PC-3 (cell line): ENCODE data around the gene SDS. TPM values are rescaled to one million over a fixed set of nuclear protein-coding genes. Genes with fewer than 3 reads are reported as not detected.

Source experiments
- ATAC-seq: fragments of 200-7000 bp; cut with Tn5 transposase; 2 replicates; pipeline ENCODE4 v1.9.1; 2020; ENCODE audit warnings: mild to moderate bottlenecking, moderate library complexity
- Bru-seq: library from RNA; stranded (reverse); fragments of 400-500 nt; gene quantifications from one replicate; lab custom pipeline; 2021; lab: Mats Ljungman, UMichigan
- BruChase-seq, 2 experiments: library from RNA; stranded (reverse); fragments of 400-500 nt; gene quantifications; one replicate each; lab custom pipeline; 2021; lab: Mats Ljungman, UMichigan
- BruUV-seq: library from RNA; stranded (reverse); fragments of 400-500 nt; replicated peaks from 2 replicates; lab custom pipeline; 2021; lab: Mats Ljungman, UMichigan
- CTCF ChIA-PET: fragments of 300-600 bp; sonication (Branson Sonifier 250); formaldehyde crosslinking; loops from one replicate; lab custom pipeline; 2022; ENCODE audit warnings: antibody characterized with exemption; lab: Charles Lee
- POLR2A ChIA-PET: fragments of 300-600 bp; sonication (Branson Sonifier 250); formaldehyde crosslinking; loops from one replicate; lab custom pipeline; 2022; ENCODE audit warnings: antibody characterized with exemption; ENCODE audit not compliant: unreplicated experiment; lab: Charles Lee
- DNase-seq: peaks from one replicate; pipeline ENCODE4 v3.0.0-alpha.2; 2015
- H2AFZ ChIP-seq: fragments of 300-600 bp; sonication (generic); 2 replicates; pipeline ENCODE4 v1.6.0; 2016; ENCODE audit warnings: antibody characterized with exemption, low read length
- H3F3A ChIP-seq: fragments of 300-600 bp; sonication (generic); one replicate; pipeline ENCODE4 v1.6.0; 2017; ENCODE audit warnings: antibody characterized with exemption, low read length, control low read depth, mild to moderate bottlenecking; ENCODE audit not compliant: unreplicated experiment
- H3K27ac ChIP-seq: fragments of 300-600 bp; sonication (generic); 2 replicates; pipeline ENCODE4 v1.5.1; 2016; ENCODE audit warnings: mild to moderate bottlenecking, low read length
- H3K27me3 ChIP-seq: fragments of 300-600 bp; sonication (generic); 2 replicates; pipeline ENCODE4 v1.6.1; 2016; ENCODE audit warnings: low read length, mixed read lengths
- H3K36me3 ChIP-seq: fragments of 300-600 bp; sonication (generic); 2 replicates; pipeline ENCODE4 v1.6.1; 2016; ENCODE audit warnings: low read depth, mixed run types, low read length, mixed read lengths
- H3K4me1 ChIP-seq: fragments of 300-600 bp; sonication (generic); 2 replicates; pipeline ENCODE4 v1.5.1; 2016; ENCODE audit warnings: low read length; ENCODE audit not compliant: insufficient read depth
- H3K4me2 ChIP-seq: fragments of 300-600 bp; sonication (generic); 2 replicates; pipeline ENCODE4 v1.6.0; 2016; ENCODE audit warnings: low read length
- H3K4me3 ChIP-seq: fragments of 300-600 bp; sonication (generic); 2 replicates; pipeline ENCODE4 v1.5.1; 2016; ENCODE audit warnings: mild to moderate bottlenecking, low read length, mixed read lengths
- H3K79me2 ChIP-seq: fragments of 300-600 bp; sonication (generic); 2 replicates; pipeline ENCODE4 v1.6.1; 2017; ENCODE audit warnings: low read length, mixed read lengths
- H3K9ac ChIP-seq: fragments of 300-600 bp; sonication (generic); 2 replicates; pipeline ENCODE4 v1.6.0; 2016; ENCODE audit warnings: mild to moderate bottlenecking, low read length
- H3K9me2 ChIP-seq: fragments of 300-600 bp; sonication (generic); replicated peaks from 2 replicates; pipeline ENCODE4 v1.6.1; 2016; ENCODE audit warnings: mixed run types, low read length, mixed read lengths
- H3K9me3 ChIP-seq: fragments of 300-600 bp; sonication (generic); 2 replicates; pipeline ENCODE4 v1.6.1; 2016; ENCODE audit warnings: low read length, mixed read lengths
- H4K20me1 ChIP-seq: fragments of 300-600 bp; sonication (generic); 2 replicates; pipeline ENCODE4 v1.6.1; 2016; ENCODE audit warnings: low read length, mixed read lengths
- EZH2 ChIP-seq: fragments of 300-600 bp; sonication (generic); IDR thresholded peaks from one replicate; pipeline ENCODE4 v1.6.1; 2017; ENCODE audit warnings: antibody characterized with exemption, mild to moderate bottlenecking, low read length; ENCODE audit not compliant: unreplicated experiment
- EZH2phosphoT487 ChIP-seq: fragments of 300-600 bp; sonication (generic); IDR thresholded peaks from 2 replicates; pipeline ENCODE4 v1.6.1; 2018; ENCODE audit warnings: mild to moderate bottlenecking, antibody characterized with exemption, low read length, borderline replicate concordance
- intact Hi-C: fragments of 100-400 bp; cut with micrococcal nuclease; formaldehyde crosslinking; loops from 2 replicates; pipeline ENCODE4 v1.9.0; 2023
- long read RNA-seq: library from polyadenylated mRNA; unstranded; transcript quantifications from one replicate; pipeline ENCODE4 v2.0.0, GENCODE V29; 2021; ENCODE audit not compliant: unreplicated experiment
- total RNA-seq: library from RNA; depleted of rRNA; stranded (reverse); fragments of >200 nt; gene quantifications from 2 replicates; pipeline ENCODE4 v1.2.3, GENCODE V29; 2014; rRNA removed
- TF ChIP-seq, protein P1 (sequence below): fragments of 300-600 bp; sonication (generic); conservative IDR thresholded peaks from 2 replicates; pipeline ENCODE4 v1.5.1; 2017; ENCODE audit warnings: antibody characterized with exemption, low read depth, mild to moderate bottlenecking, low read length

The SDS gene, protein sequence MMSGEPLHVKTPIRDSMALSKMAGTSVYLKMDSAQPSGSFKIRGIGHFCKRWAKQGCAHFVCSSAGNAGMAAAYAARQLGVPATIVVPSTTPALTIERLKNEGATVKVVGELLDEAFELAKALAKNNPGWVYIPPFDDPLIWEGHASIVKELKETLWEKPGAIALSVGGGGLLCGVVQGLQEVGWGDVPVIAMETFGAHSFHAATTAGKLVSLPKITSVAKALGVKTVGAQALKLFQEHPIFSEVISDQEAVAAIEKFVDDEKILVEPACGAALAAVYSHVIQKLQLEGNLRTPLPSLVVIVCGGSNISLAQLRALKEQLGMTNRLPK
- total RNA-seq, result not detected in 2 replicates
- Bru-seq, nascent RNA, result not detected
- not detected for BruChase-seq, experiment 1, labeled RNA remaining after a 6-hour chase
- BruChase-seq, experiment 2, labeled RNA remaining after a 2-hour chase, result not detected
- long read RNA-seq, result 0 reads

DNA sequence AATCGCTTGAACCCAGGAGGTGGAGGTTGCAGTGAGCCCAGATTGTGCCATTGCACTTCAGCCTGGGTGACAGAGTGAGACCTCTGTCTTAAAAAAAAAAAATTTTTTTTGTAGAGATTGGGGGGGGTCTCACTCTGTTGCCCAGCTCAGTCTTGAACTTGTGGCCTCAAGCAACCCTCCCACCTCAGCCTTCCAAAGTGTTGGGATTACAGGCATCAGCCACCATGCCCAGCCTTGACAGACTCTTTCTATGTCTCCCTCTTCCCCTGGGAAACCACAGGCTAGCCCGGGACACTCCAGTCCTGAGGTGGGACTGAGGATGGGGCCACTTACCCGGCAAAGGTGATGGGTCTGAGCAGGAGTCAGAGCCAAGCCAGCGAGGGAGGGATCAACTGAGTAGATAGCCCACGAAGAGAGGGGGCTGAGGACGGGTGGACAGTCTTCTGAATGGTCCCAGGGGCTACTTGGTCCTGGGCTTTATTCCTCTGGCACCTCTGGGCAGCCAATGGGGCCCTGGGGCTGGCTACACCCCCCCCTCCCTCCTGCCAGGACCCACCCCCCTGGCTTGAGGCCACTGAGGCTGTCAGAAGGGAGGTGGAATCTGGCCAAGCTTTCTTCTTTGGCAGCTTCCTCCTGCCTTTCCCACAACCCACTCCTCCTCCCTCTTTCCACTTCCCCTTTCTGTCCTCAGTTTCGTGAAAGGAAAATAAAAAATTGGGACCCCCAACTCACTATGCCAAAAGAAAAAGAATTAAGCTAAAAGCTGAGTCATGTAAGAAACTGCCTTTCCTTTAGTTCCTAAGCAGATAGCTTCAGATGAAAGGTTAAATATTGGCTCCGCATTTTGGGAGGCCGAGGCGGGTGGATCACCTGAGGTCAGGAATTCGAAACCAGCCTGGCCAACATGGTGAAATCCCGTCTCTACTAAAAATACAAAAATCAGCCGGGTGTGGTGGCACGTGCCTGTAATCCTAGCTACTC, at the start of gene SDS:
Gene SDS (minus strand): TSS at position 453 of the 981 bp plus-strand sequence. CDS start 4,179 bp downstream, outside the sequence.
- POLR2A ChIA-PET, result no interaction called here
- H3K36me3 ChIP-seq, result no peaks in the 10 kb centered on the region
- H3K4me1 ChIP-seq, result peaks cover 7% of the 10 kb centered on the region
- peak; percentile 28 for DNase-seq
- no peak for TF ChIP-seq EZH2phosphoT487
- TF ChIP-seq EZH2, result no peak
- TF ChIP-seq, protein P1, sequence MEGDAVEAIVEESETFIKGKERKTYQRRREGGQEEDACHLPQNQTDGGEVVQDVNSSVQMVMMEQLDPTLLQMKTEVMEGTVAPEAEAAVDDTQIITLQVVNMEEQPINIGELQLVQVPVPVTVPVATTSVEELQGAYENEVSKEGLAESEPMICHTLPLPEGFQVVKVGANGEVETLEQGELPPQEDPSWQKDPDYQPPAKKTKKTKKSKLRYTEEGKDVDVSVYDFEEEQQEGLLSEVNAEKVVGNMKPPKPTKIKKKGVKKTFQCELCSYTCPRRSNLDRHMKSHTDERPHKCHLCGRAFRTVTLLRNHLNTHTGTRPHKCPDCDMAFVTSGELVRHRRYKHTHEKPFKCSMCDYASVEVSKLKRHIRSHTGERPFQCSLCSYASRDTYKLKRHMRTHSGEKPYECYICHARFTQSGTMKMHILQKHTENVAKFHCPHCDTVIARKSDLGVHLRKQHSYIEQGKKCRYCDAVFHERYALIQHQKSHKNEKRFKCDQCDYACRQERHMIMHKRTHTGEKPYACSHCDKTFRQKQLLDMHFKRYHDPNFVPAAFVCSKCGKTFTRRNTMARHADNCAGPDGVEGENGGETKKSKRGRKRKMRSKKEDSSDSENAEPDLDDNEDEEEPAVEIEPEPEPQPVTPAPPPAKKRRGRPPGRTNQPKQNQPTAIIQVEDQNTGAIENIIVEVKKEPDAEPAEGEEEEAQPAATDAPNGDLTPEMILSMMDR, result no peak
- no peaks in the 10 kb centered on the region for H4K20me1 ChIP-seq
- H3K9me2 ChIP-seq, result no peaks in the 10 kb centered on the region
- intact Hi-C loops, result no loop called here
- peak within 1 kb of the TSS; percentile 22 for H3K4me2 ChIP-seq
- no peak within 1 kb of the TSS for H3K4me3 ChIP-seq
- no TSS peak for BruUV-seq
- 0 out of 2 replicates have a peak, but pooled peaks have one; percentile 14 for ATAC-seq
- CTCF ChIA-PET, result interaction anchor here (0.8 kb wide), 1 partner anchor 34 kb away, joined by 3 read pairs; no protein-coding TSS in a partner anchor
- no peaks in the 10 kb centered on the region for H3K27me3 ChIP-seq
- no peak within 1 kb of the TSS for H3K9ac ChIP-seq
- no peaks in the 10 kb centered on the region for H3K9me3 ChIP-seq
- 0 out of 2 replicates have a peak within 1 kb of the TSS, but pooled peaks have one; percentile 14 for H2AFZ ChIP-seq
- no peak within 1 kb of the TSS for H3K27ac ChIP-seq
- H3K79me2 ChIP-seq, result no peaks in the 10 kb centered on the region
- H3F3A ChIP-seq, result no peaks in the 10 kb centered on the region

DNA sequence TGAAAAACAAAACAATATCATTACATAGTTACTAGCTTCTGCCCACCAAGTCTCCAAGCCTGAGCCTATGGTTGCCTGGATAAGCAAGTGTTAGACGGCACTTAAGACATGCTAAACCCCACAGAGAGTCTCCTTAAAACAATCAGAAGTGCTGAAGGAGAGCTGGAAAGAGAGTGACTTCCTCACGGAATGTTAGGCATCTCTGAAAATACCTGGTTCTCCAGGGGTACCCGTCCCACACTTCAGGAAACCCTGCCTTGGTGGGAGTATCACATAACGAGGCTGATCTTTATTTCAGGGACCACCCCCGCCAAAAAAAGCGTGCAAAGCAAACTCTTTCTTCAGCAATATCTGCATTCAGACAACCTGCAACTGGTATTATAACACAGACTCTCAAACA, 49.6 kb upstream of the SDS start:
- peak overlapping the region; percentile 27 for H2AFZ ChIP-seq
- CTCF ChIA-PET, result interaction anchor here (0.6 kb wide), 1 partner anchor 11 kb away, joined by 3 read pairs; no protein-coding TSS in a partner anchor
- intact Hi-C loops, result no loop called here

More for the DNA sequence above, 49.6 kb upstream of the SDS start:
- Histone ChIP-seq H3F3A (no peaks in the 10 kb centered on the region), H3K79me2 (no peaks in the 10 kb centered on the region), H3K4me1 (peaks cover 14% of the 10 kb centered on the region), H3K4me2 (no peak overlapping the region), H3K9ac (no peak overlapping the region), H3K27me3 (peaks cover 6% of the 10 kb centered on the region; the same call in 1 of the 2 replicates), H3K9me3 (no peaks in the 10 kb centered on the region), H3K36me3 (no peaks in the 10 kb centered on the region), H4K20me1 (no peaks in the 10 kb centered on the region), H3K4me3 (no peak overlapping the region), H3K9me2 (no peaks in the 10 kb centered on the region), H3K27ac (no peak overlapping the region)
- ATAC-seq (no peak), DNase-seq (no peak)
- BruUV-seq, result no TSS peak
- POLR2A ChIA-PET, result no interaction called here
- no peak for TF ChIP-seq EZH2phosphoT487
- TF ChIP-seq EZH2, result no peak
- TF ChIP-seq, protein P1, result no peak
